ENCODE measurements around the gene CDC25C.
A peak's percentile ranks its signal among the peaks of the same experiment; 100 is the strongest.

CDC25C gene

GRCh38 chr5:138331449-138332368 lies at the start of gene CDC25C:
Gene CDC25C (minus strand): TSS chr5:138331804. CDS start chr5:138331180, 624 bp downstream.
- DNase-seq: peak; percentile 97 to 98

GRCh38 chr5:138372653-138373052 lies 41.0 kb upstream of the CDC25C start:
- DNase-seq: no peak

GRCh38 chr5:138372225-138372624 lies 40.6 kb upstream of the CDC25C start:
- no peak for DNase-seq

- DNase-seq: no peak
Observed at GRCh38 chr5:138371454-138371853, 39.9 kb upstream of the CDC25C start.

DNA sequence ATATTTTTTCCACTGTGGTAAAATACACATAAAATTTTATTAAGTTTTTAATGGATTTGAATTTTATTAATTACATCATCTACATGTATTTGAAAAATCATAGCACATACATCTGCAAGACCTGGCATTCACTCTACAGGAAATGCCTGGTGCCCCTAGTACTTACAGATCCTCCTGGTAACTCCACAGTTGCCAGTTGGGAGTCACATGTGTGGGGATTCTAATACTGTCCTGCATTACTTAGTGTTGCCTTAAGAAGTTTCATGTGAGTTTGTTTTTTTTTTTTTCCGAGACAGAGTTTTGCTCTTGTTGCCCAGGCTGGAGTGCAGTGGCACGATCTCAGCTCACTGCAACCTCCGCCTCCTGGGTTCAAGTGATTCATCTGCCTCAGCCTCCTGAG lies 38.9 kb upstream of the CDC25C start:
- DNase-seq: no peak

- no peak for DNase-seq
Observed at GRCh38 chr5:138369706-138370105, 38.1 kb upstream of the CDC25C start.

GRCh38 chr5:138369261-138369660 lies 37.7 kb upstream of the CDC25C start:
- DNase-seq: no peak

DNA sequence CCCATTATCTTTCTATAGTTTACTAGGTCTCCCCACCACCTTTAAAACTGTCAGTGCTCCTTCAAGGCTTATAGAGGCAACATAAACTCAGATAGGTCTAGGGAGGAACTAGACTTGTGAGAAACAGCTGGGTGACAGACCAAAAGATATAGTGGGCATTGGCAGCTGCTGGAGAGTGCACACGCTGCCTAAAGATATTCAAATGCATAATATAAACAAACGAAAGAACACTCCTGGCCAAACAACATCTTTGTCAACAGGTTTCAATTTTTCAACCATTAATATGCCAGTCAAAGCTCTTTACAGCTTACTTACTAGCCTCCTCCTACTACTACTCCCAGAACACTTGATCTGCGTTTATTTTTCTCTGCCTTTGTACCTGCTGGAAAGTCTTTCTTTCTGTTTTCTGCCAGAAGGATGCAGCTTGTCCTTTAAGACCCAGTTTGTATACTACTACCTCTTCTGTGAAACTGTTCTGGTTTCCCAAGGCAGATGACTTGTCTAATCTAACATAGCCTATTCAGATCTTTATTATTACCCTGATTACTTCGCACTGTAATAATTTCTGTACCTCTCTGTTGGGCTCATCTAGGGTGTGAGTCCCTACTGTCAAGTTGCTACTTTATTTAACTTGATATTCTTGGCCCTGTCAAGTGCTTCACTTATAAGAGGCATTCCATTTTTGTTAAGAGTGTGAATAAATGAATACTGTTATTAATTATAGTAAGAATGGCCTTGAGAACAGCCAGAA lies 35.2 kb upstream of the CDC25C start:
- DNase-seq: no peak

GRCh38 chr5:138364576-138364975 lies 33.0 kb upstream of the CDC25C start:
- no peak for DNase-seq

DNA sequence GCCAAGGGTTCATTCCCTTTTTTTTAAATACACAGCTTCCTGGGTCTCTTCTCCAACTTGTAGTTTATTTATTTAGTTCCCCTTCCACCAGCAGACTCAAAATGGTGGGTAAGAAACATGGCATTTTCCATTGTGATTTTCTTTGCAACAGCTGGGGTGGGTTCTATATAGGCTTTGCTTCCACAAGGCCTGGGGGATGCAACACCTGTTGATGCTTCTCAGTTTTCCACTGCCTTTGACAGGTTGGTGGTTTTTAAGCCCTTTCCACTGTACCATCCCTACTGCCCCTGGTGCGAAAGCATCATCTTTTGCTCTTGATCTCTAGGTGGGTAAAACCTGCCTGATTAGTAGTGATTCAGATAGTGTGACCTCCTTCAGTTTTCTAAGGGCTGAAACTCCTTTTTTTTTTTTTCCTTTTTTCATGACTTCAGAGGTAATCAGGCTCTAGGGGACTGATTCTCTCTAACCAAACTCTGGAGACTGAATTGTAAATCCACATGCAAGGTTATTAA lies 29.4 kb upstream of the CDC25C start:
- DNase-seq: no peak

GRCh38 chr5:138359621-138360020 lies 28.0 kb upstream of the CDC25C start:
- DNase-seq: no peak

GRCh38 chr5:138354926-138355378 lies 23.3 kb upstream of the CDC25C start:
- DNase-seq: peak; percentile 50 to 66

DNA sequence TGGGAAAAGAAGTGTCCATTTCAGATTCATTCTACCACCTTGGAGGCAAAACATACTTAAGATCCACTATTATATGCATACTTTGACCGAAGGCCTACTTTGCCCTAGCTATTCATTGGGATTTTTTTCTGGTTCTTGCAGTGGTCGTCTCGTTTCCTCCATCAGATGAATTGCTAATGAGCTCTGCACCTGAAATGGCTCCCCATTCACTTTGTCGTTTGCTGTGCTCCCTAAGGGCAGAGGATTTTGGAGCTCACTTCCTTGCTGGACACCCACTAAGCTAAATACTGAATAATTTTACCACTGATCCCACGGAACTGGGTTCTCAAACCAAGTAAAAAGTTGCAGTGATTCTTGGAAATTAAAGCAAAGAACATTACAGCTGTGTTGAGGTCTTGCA lies 22.8 kb upstream of the CDC25C start:
- DNase-seq: no peak

DNA sequence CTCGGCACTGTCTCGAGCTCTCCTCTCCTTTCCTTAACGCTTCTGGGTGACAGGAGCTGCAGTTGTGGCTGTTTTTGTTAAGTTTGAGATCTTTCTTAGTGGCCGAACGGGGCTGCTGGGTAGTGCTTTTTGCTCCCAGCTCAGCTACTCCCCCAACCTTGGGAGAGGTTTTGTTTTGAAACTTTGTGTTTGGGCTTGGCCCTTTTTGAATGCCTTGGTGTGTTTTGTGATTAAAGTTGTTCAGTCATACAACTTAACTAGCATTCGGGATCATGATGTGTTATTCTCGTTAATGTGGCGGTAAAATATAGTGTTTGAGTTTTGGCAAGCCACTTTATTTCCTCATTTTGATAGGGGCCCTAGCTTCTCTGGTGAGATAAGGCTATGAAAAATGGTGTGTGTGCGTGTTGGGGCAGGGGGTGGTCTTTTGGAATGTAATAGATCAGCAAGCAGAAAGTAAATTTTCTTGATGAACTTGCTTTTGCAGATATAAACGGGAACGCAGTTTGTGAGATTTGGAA lies 22.0 kb upstream of the CDC25C start:
- no peak for DNase-seq

DNA sequence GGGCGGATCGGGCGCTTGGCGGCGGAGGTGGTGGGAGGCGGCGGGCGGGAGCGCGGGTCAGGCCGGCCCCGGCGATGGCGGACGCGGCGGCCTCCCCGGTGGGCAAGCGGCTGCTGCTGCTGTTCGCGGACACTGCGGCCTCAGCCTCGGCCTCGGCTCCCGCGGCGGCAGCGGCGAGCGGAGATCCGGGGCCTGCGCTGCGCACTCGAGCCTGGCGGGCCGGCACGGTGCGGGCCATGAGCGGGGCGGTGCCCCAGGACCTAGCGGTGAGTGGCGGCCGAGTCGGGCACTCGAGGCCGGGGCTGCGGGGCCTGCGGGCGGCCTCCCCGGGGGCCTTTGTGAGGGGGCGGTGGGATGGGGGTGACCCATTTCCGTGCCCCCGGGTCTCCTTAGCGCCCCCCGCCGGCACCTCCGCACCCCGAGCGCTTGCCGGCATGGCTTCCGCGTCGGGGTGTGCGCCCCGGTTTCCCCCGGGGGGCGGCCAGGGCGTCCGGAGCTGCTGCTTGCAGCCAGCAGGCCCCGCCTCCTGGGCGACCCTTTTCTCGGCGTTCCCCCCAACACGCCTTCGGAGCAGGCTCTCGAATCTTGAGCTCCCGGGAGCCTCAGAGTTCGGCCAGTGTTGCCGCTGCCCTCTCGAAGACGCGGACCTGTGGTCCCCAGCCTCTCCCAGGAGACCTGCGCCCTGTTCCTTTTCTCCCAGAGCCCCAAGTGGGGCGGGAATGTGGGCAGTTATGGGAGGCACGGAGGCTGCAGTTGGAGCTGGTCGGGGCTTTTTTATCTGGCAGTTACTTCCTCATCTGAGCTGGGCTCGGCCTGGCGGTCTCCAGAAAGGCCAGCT lies 21.3 kb upstream of the CDC25C start:
- peak; percentile 64 to 73 for DNase-seq

DNA sequence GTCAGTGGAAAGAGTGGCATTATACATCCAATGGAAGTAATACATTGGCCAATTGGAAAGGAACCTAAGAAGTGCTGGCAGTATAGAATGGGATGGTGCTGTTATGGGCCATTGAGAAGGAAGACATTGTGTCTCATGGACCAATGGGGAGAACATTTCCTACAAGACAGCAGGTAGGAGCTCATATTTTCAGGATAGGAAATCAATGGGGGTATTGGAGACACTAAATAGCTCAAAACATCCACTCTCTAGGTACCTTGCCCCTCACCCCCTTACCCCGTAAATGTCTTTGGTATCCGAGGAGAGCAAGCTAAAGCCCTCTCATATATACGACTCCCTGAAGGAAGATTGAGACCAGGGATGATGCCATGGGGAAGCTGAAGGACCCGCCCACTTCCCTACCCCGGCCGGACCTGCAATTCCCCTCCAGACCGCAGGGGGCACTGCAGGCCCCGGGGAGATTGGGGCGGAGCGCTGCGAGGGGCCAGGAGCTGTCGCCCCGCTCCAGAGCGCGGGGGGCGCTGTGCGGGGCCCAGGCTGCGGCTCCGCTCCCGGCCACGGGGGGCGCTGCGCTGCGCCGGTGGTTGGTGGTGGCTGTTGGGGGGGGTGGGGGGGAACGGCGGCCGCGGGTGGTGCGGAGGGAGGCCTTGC lies 20.6 kb upstream of the CDC25C start, which contains the start of gene KDM3B:
TSS of gene KDM3B (plus strand) at position 615 of the 651 bp plus-strand sequence. CDS start 111 bp downstream, outside the sequence.
- peak; percentile 90 to 92 for DNase-seq

- DNase-seq: no peak
Observed at GRCh38 chr5:138351517-138351916, 19.9 kb upstream of the CDC25C start.

- no peak for DNase-seq
Observed at GRCh38 chr5:138351056-138351455, 19.5 kb upstream of the CDC25C start.

GRCh38 chr5:138350563-138350890 lies 18.9 kb upstream of the CDC25C start:
- no peak for DNase-seq

DNA sequence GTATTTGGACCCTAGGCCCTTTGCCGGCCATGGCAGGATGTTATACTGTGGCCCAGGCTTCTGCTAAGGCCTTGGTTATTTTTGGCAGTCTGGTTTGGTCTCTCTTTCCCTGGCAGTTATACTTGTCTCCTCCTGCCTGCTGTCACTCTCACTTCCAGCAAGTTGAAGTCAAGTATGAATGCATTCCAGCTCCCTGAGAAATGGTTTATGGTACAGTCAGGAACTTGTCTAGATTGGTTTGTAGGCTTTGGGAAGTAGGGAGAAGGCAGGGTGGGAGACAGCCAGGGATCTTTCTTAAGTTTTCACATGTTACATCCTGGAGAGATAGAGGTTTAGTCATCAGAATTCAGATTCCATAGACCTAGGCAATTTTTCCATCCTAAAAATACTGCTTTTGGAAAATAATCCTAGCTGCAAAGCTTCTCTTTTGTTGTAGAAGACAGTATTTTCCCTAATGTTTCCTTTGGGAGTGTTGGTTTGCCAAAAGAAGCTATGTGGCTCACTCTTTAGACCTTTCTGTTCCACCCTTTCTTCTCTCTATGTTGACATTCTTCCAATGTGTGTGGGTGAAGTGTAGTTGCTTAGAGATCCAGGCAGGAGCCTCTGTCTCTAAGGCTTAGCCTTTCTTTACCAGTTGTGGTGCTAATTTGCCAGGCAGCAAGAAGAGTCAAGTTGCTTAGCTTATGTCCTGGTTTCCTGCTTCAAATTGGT lies 18.4 kb upstream of the CDC25C start:
- DNase-seq: no peak

- DNase-seq: no peak
Observed at GRCh38 chr5:138346889-138347288, 15.3 kb upstream of the CDC25C start.

Data from activated CD4-positive, alpha-beta T cell treated with anti-CD3 and anti-CD28 coated beads, Interleukin-2, amount 50 U/mL, for 48 hours (primary cell).